DMS 273 treated with DMSO at 0.1 percent for 48 hours (cell line): Measurements from ENCODE around the gene CCDC120.

Experiments
- DNase-seq: peaks from one replicate; lab custom pipeline; 2025; lab: John Stamatoyannopoulos, UW

CCDC120 gene

GRCh38 chrX:49063715-49064114, 4.9 kb downstream of the CCDC120 start:
- no peak for DNase-seq

GRCh38 chrX:49064303-49064702, 5.5 kb downstream of the CCDC120 start:
- DNase-seq = no peak

- no peak for DNase-seq
These were observed 5.9 kb downstream of the CCDC120 start for GRCh38 chrX:49064735-49065134.

GRCh38 chrX:49066278-49066677, 7.5 kb downstream of the CCDC120 start:
- DNase-seq = no peak

- no peak for DNase-seq
These were observed 7.9 kb downstream of the CCDC120 start for GRCh38 chrX:49066690-49067089.

GRCh38 chrX:49067285-49068120, 8.7 kb downstream of the CCDC120 start:
- no peak for DNase-seq

GRCh38 chrX:49069038-49069437, 10.2 kb downstream of the CCDC120 start:
- DNase-seq = no peak

GRCh38 chrX:49070988-49071387, 12.2 kb downstream of the CCDC120 start:
- DNase-seq = no peak

- DNase-seq = no peak
These were observed 13.3 kb downstream of the CCDC120 start for GRCh38 chrX:49071877-49072711.

- DNase-seq = no peak
These were observed 13.9 kb downstream of the CCDC120 start for GRCh38 chrX:49072712-49073095.

GRCh38 chrX:49073601-49074575, 15.1 kb downstream of the CCDC120 start, which contains the start of gene PRAF2:
Gene PRAF2, minus strand, starts transcription at chrX:49074002. Its CDS starts 15 bp downstream, at chrX:49073987.
- DNase-seq = peak; percentile 70

- DNase-seq = no peak
These were observed 16.5 kb downstream of the CCDC120 start for GRCh38 chrX:49075347-49075746.

- DNase-seq = no peak
These were observed 19.1 kb downstream of the CCDC120 start for GRCh38 chrX:49077941-49078340.

GRCh38 chrX:49079489-49080428, 21.0 kb downstream of the CCDC120 start, which contains the start of gene WDR45:
Gene WDR45, minus strand, starts transcription at chrX:49079887. Its CDS starts 1,792 bp downstream, at chrX:49078095.
- DNase-seq = no peak

GRCh38 chrX:49082271-49082871, 23.6 kb downstream of the CCDC120 start:
- no peak for DNase-seq

GRCh38 chrX:49089553-49089952, 30.8 kb downstream of the CCDC120 start:
- no peak for DNase-seq

- no peak for DNase-seq
These were observed 37.6 kb downstream of the CCDC120 start for GRCh38 chrX:49096419-49096818.

- DNase-seq = peak; percentile 76
These were observed 42.2 kb downstream of the CCDC120 start for GRCh38 chrX:49100704-49101628.

GRCh38 chrX:49101629-49101984, 42.8 kb downstream of the CCDC120 start:
- no peak for DNase-seq
